DND-41 (cell line): ENCODE results near the gene ADAM10.

Source experiments
- CTCF ChIP-seq: IDR thresholded peaks from 2 replicates; pipeline ENCODE4 v1.5.1; 2012; ENCODE audit warnings: borderline replicate concordance, low read length, moderate library complexity, mild to moderate bottlenecking; ENCODE audit not compliant: poor library complexity, severe bottlenecking; ENCODE audit errors: extremely low read depth
- EZH2 ChIP-seq: IDR thresholded peaks from 3 replicates; pipeline ENCODE4 v1.6.1; 2012; ENCODE audit warnings: borderline replicate concordance, low read depth, mild to moderate bottlenecking, moderate library complexity, low read length, inconsistent platforms; ENCODE audit not compliant: severe bottlenecking

GRCh38 chr15:58748852-58749531 is 515 bp downstream of the ADAM10 start:
- no peak for TF ChIP-seq CTCF
- no peak for TF ChIP-seq EZH2
